GM21576 (cell line): ENCODE data around the gene TMEM109.

Experiments used
- ATAC-seq: cut with Tn5 transposase; IDR thresholded peaks from one replicate; pipeline ENCODE4 v1.9.1; 2021; ENCODE audit warnings: mild to moderate bottlenecking, moderate library complexity; ENCODE audit not compliant: unreplicated experiment

Gene TMEM109

GRCh38 chr11:60960405-60960804 is 46.4 kb downstream of the TMEM109 start:
- no peak for ATAC-seq

- no peak for ATAC-seq
Measured at GRCh38 chr11:60964801-60965200, 50.8 kb downstream of the TMEM109 start.

GRCh38 chr11:60966890-60967289 is 52.9 kb downstream of the TMEM109 start:
- no peak for ATAC-seq

GRCh38 chr11:60968223-60968622 is 54.3 kb downstream of the TMEM109 start:
- no peak for ATAC-seq

GRCh38 chr11:60970369-60970774 is 56.4 kb downstream of the TMEM109 start:
- no peak for ATAC-seq

GRCh38 chr11:60970890-60971289 is 56.9 kb downstream of the TMEM109 start:
- no peak for ATAC-seq

- no peak for ATAC-seq
Measured at GRCh38 chr11:60971520-60971919, 57.6 kb downstream of the TMEM109 start, which contains the start of gene CD6. TSS of gene CD6 (plus strand) at chr11:60971680. CDS start at chr11:60971866, 186 bp downstream.

- no peak for ATAC-seq
Measured at GRCh38 chr11:60972182-60973030, 58.4 kb downstream of the TMEM109 start.
